ENCODE measurements around the gene ERGIC1.

Gene ERGIC1

DNA sequence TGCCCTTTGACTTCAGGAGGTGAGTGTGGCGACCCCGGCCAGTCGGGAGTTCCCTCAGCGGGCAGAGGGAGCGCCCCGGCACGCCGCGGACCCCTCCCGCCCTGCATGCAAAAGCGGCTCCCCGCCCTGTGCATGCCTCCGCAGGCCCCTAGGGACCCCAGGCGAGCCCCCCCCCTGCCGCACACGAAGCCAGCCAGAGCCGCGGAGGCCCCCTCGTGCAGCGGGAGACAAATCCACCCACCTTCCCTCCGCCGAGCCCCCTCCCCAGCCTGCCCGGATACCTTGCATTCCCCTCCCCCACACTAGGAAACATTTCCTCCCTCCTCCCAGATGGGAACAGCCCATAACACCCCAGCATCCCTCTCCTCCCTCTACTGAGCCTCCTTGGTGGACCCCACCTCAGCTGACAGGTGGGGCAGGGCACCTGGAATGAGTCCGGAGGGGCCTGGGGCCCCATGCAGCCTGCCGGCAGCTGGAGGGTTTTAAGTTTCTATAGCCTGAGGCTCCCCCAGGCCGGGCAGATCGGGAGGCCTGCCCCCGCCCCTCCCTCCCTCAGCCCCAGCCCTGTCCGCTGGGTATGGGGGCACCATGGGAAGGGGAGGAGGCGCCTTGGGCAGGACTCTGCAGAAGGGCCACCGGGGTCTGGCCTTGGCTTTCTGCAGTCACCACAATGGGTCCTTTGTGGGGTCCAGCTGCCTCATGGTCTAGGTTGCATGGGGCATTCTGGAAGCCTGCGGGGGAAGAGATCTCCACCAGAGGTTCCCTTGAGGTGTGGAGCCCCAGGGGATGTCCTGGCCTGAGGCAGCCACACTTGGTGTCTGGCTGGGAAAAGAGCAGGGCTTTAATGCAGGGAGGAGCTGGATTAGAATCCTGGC lies 601 bp downstream of the ERGIC1 start:
- Histone ChIP-seq H3K27me3 (replicated peaks; ENCODE audit: insufficient read depth, low read length) (no peaks in the 10 kb centered on the region), H3F3A (ENCODE audit: insufficient read depth, low read length) (peaks cover 36% of the 10 kb centered on the region), H3K36me3 (replicated peaks; ENCODE audit: insufficient read depth, low read length) (0 out of 2 replicates have a peak, but pooled peaks cover 4% of the 10 kb centered on the region), H3K9ac (ENCODE audit: low read length) (peak overlapping the region; percentile 96), H3K4me1 (ENCODE audit: low read length) (peaks cover 26% of the 10 kb centered on the region), H3K79me2 (ENCODE audit: low read length) (peaks cover 54% of the 10 kb centered on the region), H3K27ac (ENCODE audit: low read length) (peak overlapping the region; percentile 98), H3K9me2 (replicated peaks; ENCODE audit: insufficient read depth, low read length) (no peaks in the 10 kb centered on the region), H4K20me1 (ENCODE audit: insufficient read depth, low read length) (no peaks in the 10 kb centered on the region), H3K9me3 (replicated peaks; ENCODE audit: insufficient read depth, low read length) (no peaks in the 10 kb centered on the region), H3K4me2 (ENCODE audit: low read depth, low read length) (peak overlapping the region; percentile 94), H3K4me3 (ENCODE audit: low read length) (peak overlapping the region; percentile 99), H2AFZ (ENCODE audit: low read length) (no peak overlapping the region)
- no peak for DNase-seq
- no peak for TF ChIP-seq EZH2 (optimal IDR thresholded peaks at IDR 0.05; ENCODE audit: low read depth, low read length)
- TF ChIP-seq, protein P1, sequence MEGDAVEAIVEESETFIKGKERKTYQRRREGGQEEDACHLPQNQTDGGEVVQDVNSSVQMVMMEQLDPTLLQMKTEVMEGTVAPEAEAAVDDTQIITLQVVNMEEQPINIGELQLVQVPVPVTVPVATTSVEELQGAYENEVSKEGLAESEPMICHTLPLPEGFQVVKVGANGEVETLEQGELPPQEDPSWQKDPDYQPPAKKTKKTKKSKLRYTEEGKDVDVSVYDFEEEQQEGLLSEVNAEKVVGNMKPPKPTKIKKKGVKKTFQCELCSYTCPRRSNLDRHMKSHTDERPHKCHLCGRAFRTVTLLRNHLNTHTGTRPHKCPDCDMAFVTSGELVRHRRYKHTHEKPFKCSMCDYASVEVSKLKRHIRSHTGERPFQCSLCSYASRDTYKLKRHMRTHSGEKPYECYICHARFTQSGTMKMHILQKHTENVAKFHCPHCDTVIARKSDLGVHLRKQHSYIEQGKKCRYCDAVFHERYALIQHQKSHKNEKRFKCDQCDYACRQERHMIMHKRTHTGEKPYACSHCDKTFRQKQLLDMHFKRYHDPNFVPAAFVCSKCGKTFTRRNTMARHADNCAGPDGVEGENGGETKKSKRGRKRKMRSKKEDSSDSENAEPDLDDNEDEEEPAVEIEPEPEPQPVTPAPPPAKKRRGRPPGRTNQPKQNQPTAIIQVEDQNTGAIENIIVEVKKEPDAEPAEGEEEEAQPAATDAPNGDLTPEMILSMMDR (IDR thresholded peaks at IDR 0.05; ENCODE audit: low read length), result no peak
- TF ChIP-seq EZH2phosphoT487 (IDR thresholded peaks at IDR 0.05; ENCODE audit: low read length), result no peak

DNA sequence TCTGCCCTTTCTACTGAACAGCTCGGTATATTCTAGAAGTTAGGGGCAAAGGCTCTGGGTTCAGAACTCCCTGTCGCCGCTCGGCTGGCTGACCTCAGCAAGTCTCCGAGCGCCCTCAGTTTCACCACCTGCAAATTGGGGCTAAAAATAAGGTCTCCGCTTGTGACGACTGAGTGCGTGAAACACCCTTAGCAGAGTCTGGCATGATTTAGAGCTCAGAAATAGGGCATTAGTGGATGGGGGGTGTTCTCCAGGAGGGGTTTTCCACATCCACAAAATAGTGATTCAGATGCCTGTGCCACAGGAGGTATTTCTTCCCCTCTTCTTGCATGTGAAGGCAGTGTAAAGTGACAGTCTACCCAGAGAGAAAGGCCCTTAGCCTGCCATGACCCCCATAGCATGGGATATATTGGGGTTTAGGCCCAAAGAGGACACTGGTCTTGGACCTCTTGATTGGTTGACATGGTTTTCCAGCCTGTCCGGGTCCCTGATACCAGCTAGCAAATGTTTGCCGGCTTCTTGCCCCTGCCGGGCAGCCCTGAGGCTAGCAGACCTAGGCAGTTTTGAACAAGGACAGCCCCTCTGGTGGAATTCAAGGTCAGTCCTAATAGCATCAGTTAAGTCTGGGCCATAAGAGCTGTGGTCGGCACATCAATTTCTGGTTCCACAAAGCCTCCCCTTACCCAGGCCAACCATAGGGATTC lies 1.4 kb downstream of the ERGIC1 start:
- H3K27ac ChIP-seq (ENCODE audit: low read length), result peak overlapping the region; percentile 98
- peaks cover 3% of the 10 kb centered on the region; the same call in 1 of the 2 replicates for H4K20me1 ChIP-seq (ENCODE audit: insufficient read depth, low read length)
- H2AFZ ChIP-seq (ENCODE audit: low read length), result no peak overlapping the region
- peaks cover 36% of the 10 kb centered on the region for H3F3A ChIP-seq (ENCODE audit: insufficient read depth, low read length)
- peak overlapping the region; percentile 94 for H3K4me2 ChIP-seq (ENCODE audit: low read depth, low read length)
- peak overlapping the region; percentile 96 for H3K9ac ChIP-seq (ENCODE audit: low read length)
- TF ChIP-seq, protein P1 (IDR thresholded peaks at IDR 0.05; ENCODE audit: low read length), result no peak
- TF ChIP-seq EZH2phosphoT487 (IDR thresholded peaks at IDR 0.05; ENCODE audit: low read length) (no peak), EZH2 (optimal IDR thresholded peaks at IDR 0.05; ENCODE audit: low read depth, low read length) (no peak)
- H3K9me2 ChIP-seq (replicated peaks; ENCODE audit: insufficient read depth, low read length), result no peaks in the 10 kb centered on the region
- H3K9me3 ChIP-seq (replicated peaks; ENCODE audit: insufficient read depth, low read length), result no peaks in the 10 kb centered on the region
- peak overlapping the region; percentile 99 for H3K4me3 ChIP-seq (ENCODE audit: low read length)
- peaks cover 26% of the 10 kb centered on the region for H3K4me1 ChIP-seq (ENCODE audit: low read length)
- DNase-seq, result peak; percentile 84
- 0 out of 2 replicates have a peak, but pooled peaks cover 4% of the 10 kb centered on the region for H3K36me3 ChIP-seq (replicated peaks; ENCODE audit: insufficient read depth, low read length)
- no peaks in the 10 kb centered on the region for H3K27me3 ChIP-seq (replicated peaks; ENCODE audit: insufficient read depth, low read length)
- peaks cover 61% of the 10 kb centered on the region for H3K79me2 ChIP-seq (ENCODE audit: low read length)

DNA sequence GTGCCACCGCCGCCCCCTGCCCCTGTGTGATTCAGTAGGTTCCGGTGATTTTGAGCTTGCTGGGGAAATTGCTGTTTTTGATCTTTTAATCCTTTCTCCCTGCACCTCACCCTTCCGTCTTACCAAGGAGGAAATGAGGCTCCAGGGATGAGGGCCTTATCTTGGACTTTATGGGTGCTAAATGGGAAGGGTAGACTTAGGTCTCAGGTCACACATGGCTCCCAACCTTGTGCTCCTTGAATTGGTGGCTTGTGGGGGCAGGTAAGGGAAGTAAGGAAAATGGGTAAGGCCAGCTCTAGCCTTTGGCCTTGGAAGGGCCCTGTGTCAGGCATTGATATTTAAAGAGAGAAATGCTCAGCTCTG lies 1.9 kb downstream of the ERGIC1 start:
- Histone ChIP-seq H3K9me2 (replicated peaks; ENCODE audit: insufficient read depth, low read length) (no peaks in the 10 kb centered on the region), H2AFZ (ENCODE audit: low read length) (no peak overlapping the region), H3K27me3 (replicated peaks; ENCODE audit: insufficient read depth, low read length) (no peaks in the 10 kb centered on the region), H3K9ac (ENCODE audit: low read length) (peak overlapping the region; percentile 96), H3K9me3 (replicated peaks; ENCODE audit: insufficient read depth, low read length) (no peaks in the 10 kb centered on the region), H3K27ac (ENCODE audit: low read length) (peak overlapping the region; percentile 98), H3K4me2 (ENCODE audit: low read depth, low read length) (peak overlapping the region; percentile 94), H3K79me2 (ENCODE audit: low read length) (peaks cover 67% of the 10 kb centered on the region), H4K20me1 (ENCODE audit: insufficient read depth, low read length) (peaks cover 9% of the 10 kb centered on the region; the same call in 1 of the 2 replicates), H3K4me3 (ENCODE audit: low read length) (peak overlapping the region; percentile 99), H3F3A (ENCODE audit: insufficient read depth, low read length) (peaks cover 36% of the 10 kb centered on the region), H3K36me3 (replicated peaks; ENCODE audit: insufficient read depth, low read length) (peaks cover 4% of the 10 kb centered on the region; the same call in 1 of the 2 replicates), H3K4me1 (ENCODE audit: low read length) (peaks cover 26% of the 10 kb centered on the region)
- DNase-seq, result no peak
- TF ChIP-seq, protein P1 (IDR thresholded peaks at IDR 0.05; ENCODE audit: low read length), result no peak
- TF ChIP-seq EZH2phosphoT487 (IDR thresholded peaks at IDR 0.05; ENCODE audit: low read length) (no peak), EZH2 (optimal IDR thresholded peaks at IDR 0.05; ENCODE audit: low read depth, low read length) (no peak)
